Measurements from ENCODE around the gene RNF123. TPM values are rescaled to one million over a fixed set of nuclear protein-coding genes. Genes with fewer than 3 reads are reported as not detected.

The RNF123 gene
- total RNA-seq, 1 donor from 2014 or later = 40.1 TPM

DNA sequence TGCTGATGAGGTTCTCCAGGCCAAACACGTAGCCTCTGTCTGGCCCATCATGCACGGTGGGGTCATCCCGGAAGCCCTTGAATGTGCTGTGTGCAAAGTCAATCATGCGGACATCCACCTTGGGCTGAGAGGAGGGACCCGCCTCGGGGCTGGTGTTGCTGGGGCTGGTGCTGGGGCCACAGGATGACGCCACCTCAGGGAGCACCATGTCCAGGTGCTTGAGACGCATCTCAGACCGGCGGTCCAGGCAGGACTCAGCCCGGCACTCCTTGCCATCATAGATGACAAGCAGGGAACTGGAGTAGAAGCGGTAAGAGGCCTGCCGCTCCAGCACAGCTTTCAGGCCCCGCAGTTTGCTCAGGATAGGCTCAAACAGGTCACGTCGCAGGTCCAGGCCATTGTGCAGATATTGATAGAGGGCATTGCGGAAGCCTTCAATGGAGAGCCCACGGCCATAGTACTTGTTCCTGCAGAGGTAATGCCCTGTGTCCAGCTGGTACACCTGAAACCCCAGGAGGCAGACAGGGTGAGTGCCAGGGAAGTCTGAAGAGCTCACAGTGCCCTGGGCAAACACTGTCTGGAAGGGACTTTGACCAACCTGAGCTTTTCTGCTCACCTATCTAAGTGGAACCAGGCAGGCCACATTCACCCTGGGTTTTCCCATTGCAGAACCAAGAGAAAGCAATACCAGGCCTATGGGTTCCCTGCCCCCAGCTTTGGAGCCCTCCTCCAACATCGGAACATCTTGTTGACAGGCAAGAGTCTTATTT, 38.0 kb downstream of the RNF123 start:
- Mint-ChIP-seq H3K4me3 (ENCODE audit: unreplicated experiment) (no peak overlapping the region), H3K27ac (ENCODE audit: unreplicated experiment) (no peak overlapping the region), H3K27me3 (ENCODE audit: low read depth) (no peaks in the 10 kb centered on the region), H3K4me1 (ENCODE audit: low read depth) (peaks cover 20% of the 10 kb centered on the region), H3K36me3 (ENCODE audit: low read depth) (peaks cover 10% of the 10 kb centered on the region), H3K9me3 (ENCODE audit: low read depth) (no peaks in the 10 kb centered on the region)
- TF ChIP-seq, protein P1, sequence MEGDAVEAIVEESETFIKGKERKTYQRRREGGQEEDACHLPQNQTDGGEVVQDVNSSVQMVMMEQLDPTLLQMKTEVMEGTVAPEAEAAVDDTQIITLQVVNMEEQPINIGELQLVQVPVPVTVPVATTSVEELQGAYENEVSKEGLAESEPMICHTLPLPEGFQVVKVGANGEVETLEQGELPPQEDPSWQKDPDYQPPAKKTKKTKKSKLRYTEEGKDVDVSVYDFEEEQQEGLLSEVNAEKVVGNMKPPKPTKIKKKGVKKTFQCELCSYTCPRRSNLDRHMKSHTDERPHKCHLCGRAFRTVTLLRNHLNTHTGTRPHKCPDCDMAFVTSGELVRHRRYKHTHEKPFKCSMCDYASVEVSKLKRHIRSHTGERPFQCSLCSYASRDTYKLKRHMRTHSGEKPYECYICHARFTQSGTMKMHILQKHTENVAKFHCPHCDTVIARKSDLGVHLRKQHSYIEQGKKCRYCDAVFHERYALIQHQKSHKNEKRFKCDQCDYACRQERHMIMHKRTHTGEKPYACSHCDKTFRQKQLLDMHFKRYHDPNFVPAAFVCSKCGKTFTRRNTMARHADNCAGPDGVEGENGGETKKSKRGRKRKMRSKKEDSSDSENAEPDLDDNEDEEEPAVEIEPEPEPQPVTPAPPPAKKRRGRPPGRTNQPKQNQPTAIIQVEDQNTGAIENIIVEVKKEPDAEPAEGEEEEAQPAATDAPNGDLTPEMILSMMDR (IDR thresholded peaks at IDR 0.05) = no peak
- DNase-seq (ENCODE audit: low spot score) = no peak

DNA sequence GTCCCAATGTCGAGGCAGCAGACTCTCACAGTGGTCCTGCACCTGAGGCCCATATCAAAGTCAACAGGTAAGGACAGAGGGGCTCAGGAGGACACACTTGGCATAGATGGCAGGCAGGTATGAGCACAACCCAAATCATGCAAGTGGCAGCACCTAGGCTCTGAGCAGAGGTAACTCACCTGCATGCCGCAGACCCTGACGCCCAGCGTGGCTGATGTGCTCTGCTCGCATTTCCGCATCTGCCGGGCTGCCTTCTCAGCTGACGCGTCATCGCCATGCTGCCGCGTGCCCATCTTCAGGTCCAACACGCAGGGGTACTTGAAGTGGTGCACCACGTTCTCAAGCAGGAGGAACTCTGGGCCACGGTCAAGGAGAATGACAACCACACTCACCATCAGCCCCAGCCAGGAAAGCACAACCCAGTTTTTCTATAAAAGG, 38.6 kb downstream of the RNF123 start:
- Mint-ChIP-seq H3K27ac (ENCODE audit: unreplicated experiment) (no peak overlapping the region), H3K36me3 (ENCODE audit: low read depth) (peaks cover 16% of the 10 kb centered on the region), H3K9me3 (ENCODE audit: low read depth) (no peaks in the 10 kb centered on the region), H3K4me1 (ENCODE audit: low read depth) (peaks cover 14% of the 10 kb centered on the region), H3K4me3 (ENCODE audit: unreplicated experiment) (no peak overlapping the region), H3K27me3 (ENCODE audit: low read depth) (no peaks in the 10 kb centered on the region)
- DNase-seq (ENCODE audit: low spot score) = no peak
- TF ChIP-seq, protein P1 (IDR thresholded peaks at IDR 0.05) = no peak

DNA sequence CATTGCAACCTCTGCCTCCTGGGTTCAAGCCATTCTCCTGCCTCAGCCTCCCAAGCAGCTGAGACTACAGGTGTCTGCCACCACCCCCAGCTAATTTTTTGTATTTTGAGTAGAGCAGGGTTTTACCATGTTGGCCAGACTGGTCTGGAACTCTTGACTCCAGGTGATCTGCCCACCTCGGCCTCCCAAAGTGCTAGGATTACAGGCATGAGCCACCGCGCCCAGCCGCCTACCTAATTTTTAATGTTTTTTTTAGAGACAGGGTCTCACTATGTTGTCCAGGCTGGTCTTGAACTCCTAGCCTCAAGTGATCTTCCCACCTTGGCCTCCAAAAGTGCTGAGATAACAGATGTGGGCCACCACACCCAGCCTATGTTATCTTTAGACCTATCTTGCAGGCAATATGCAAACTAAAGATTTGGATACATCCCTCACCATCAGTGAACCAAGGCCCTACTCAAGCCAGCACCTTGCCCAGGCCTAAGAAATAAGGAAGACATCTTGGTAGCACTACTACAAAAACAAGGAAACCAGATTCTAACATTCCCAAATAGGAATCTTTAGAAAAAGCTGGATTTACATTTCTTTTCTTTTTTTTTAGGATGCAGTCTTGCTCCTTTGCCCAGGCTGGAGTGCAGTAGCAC, 40.7 kb downstream of the RNF123 start:
- Mint-ChIP-seq H3K4me1 (ENCODE audit: low read depth) (no peaks in the 10 kb centered on the region), H3K27ac (ENCODE audit: unreplicated experiment) (no peak overlapping the region), H3K27me3 (ENCODE audit: low read depth) (no peaks in the 10 kb centered on the region), H3K36me3 (ENCODE audit: low read depth) (peaks cover 20% of the 10 kb centered on the region), H3K9me3 (ENCODE audit: low read depth) (no peaks in the 10 kb centered on the region), H3K4me3 (ENCODE audit: unreplicated experiment) (no peak overlapping the region)
- TF ChIP-seq, protein P1 (IDR thresholded peaks at IDR 0.05) = no peak
- DNase-seq (ENCODE audit: low spot score) = no peak

DNA sequence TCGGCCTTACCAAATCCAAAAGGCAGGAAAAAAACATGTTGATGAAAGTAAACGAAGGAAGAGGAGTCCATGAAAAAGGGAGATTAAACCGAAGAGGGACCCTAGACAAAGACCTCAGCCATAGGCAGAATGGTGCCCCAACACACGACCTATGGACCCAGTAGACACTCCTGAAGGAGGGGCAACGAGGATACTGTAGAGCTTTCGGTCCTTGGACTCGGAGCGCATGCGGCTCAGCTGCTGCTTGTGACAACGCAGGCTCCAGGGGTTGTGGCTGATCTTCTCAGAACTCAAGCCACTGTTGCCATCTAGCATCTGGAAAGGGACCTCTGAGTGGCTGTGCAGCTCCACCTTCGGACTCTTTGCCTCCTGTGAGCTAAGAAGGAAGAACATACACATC, 43.2 kb downstream of the RNF123 start:
- no peak for DNase-seq (ENCODE audit: low spot score)
- H3K27me3 Mint-ChIP-seq (ENCODE audit: low read depth) = no peaks in the 10 kb centered on the region
- TF ChIP-seq, protein P1 (IDR thresholded peaks at IDR 0.05) = no peak

DNA sequence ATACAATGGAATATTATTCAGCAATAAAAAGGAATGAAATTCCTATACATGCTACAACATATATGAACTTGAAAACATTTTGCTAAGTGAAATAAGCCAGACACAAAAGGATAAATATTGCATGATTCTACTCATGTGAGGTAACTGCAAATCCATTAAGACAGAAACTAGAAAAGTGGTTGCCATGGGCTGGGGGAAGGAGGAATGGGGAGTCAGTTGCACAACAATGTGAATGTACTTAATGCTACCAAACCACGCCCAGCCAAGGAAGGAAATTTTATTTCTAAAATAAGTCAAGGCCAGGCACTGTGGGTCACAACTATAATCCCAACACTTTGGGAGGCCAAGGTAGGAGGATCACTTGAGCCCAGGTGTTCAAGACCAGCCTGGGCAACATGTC, 44.2 kb downstream of the RNF123 start:
- H3K9me3 Mint-ChIP-seq (ENCODE audit: low read depth) = no peaks in the 10 kb centered on the region
- no peak overlapping the region for H3K27ac Mint-ChIP-seq (ENCODE audit: unreplicated experiment)
- TF ChIP-seq, protein P1 (IDR thresholded peaks at IDR 0.05) = no peak
- H3K4me1 Mint-ChIP-seq (ENCODE audit: low read depth) = no peaks in the 10 kb centered on the region
- no peak overlapping the region for H3K4me3 Mint-ChIP-seq (ENCODE audit: unreplicated experiment)
- H3K36me3 Mint-ChIP-seq (ENCODE audit: low read depth) = peaks cover 23% of the 10 kb centered on the region
- H3K27me3 Mint-ChIP-seq (ENCODE audit: low read depth) = no peaks in the 10 kb centered on the region
- DNase-seq (ENCODE audit: low spot score) = no peak

More for the DNA sequence above, 43.2 kb downstream of the RNF123 start:
- Mint-ChIP-seq H3K4me1 (ENCODE audit: low read depth) (no peaks in the 10 kb centered on the region), H3K36me3 (ENCODE audit: low read depth) (peaks cover 26% of the 10 kb centered on the region), H3K9me3 (ENCODE audit: low read depth) (no peaks in the 10 kb centered on the region), H3K27ac (ENCODE audit: unreplicated experiment) (no peak overlapping the region), H3K4me3 (ENCODE audit: unreplicated experiment) (no peak overlapping the region)

All from chondrocyte (in vitro differentiated cells).